Measurements from ENCODE around the gene IFI30. TPM values are rescaled to one million over a fixed set of nuclear protein-coding genes. Genes with fewer than 3 reads are reported as not detected.

The IFI30 gene
- total RNA-seq, 1 donor from 2014 or later, result 0.76 TPM

GRCh38 chr19:18194554-18195238 lies 21.1 kb downstream of the IFI30 start:
- no peak for TF ChIP-seq CTCF (IDR thresholded peaks at IDR 0.05; ENCODE audit: partially characterized antibody, unreplicated experiment)
- peak overlapping the region; percentile 89 for H3K4me3 Mint-ChIP-seq (ENCODE audit: unreplicated experiment)
- H3K27me3 Mint-ChIP-seq (ENCODE audit: unreplicated experiment), result peaks cover 7% of the 10 kb centered on the region
- peaks cover 9% of the 10 kb centered on the region for H3K4me1 Mint-ChIP-seq (ENCODE audit: low read depth, unreplicated experiment)
- peaks cover 8% of the 10 kb centered on the region for H3K9me3 Mint-ChIP-seq (ENCODE audit: unreplicated experiment)
- H3K36me3 Mint-ChIP-seq (ENCODE audit: unreplicated experiment), result no peaks in the 10 kb centered on the region
- DNase-seq, result no peak
- no peak overlapping the region for H3K27ac Mint-ChIP-seq (ENCODE audit: unreplicated experiment)

GRCh38 chr19:18196511-18196845 lies 22.9 kb downstream of the IFI30 start:
- no peak for TF ChIP-seq CTCF (IDR thresholded peaks at IDR 0.05; ENCODE audit: partially characterized antibody, unreplicated experiment)
- no peaks in the 10 kb centered on the region for H3K36me3 Mint-ChIP-seq (ENCODE audit: unreplicated experiment)
- H3K27ac Mint-ChIP-seq (ENCODE audit: unreplicated experiment), result no peak overlapping the region
- H3K9me3 Mint-ChIP-seq (ENCODE audit: unreplicated experiment), result peaks cover 8% of the 10 kb centered on the region
- H3K27me3 Mint-ChIP-seq (ENCODE audit: unreplicated experiment), result peaks cover 7% of the 10 kb centered on the region
- DNase-seq, result no peak
- peaks cover 9% of the 10 kb centered on the region for H3K4me1 Mint-ChIP-seq (ENCODE audit: low read depth, unreplicated experiment)
- H3K4me3 Mint-ChIP-seq (ENCODE audit: unreplicated experiment), result no peak overlapping the region

GRCh38 chr19:18197306-18197705 lies 23.7 kb downstream of the IFI30 start:
- H3K4me3 Mint-ChIP-seq (ENCODE audit: unreplicated experiment), result no peak overlapping the region

GRCh38 chr19:18197941-18198340 lies 24.3 kb downstream of the IFI30 start:
- Mint-ChIP-seq H3K36me3 (ENCODE audit: unreplicated experiment) (no peaks in the 10 kb centered on the region), H3K4me3 (ENCODE audit: unreplicated experiment) (no peak overlapping the region), H3K4me1 (ENCODE audit: low read depth, unreplicated experiment) (peaks cover 3% of the 10 kb centered on the region), H3K9me3 (ENCODE audit: unreplicated experiment) (peaks cover 2% of the 10 kb centered on the region), H3K27me3 (ENCODE audit: unreplicated experiment) (peaks cover 2% of the 10 kb centered on the region), H3K27ac (ENCODE audit: unreplicated experiment) (no peak overlapping the region)
- DNase-seq, result no peak
- no peak for TF ChIP-seq CTCF (IDR thresholded peaks at IDR 0.05; ENCODE audit: partially characterized antibody, unreplicated experiment)

More at GRCh38 chr19:18197306-18197705, 23.7 kb downstream of the IFI30 start:
- Mint-ChIP-seq H3K36me3 (ENCODE audit: unreplicated experiment) (no peaks in the 10 kb centered on the region), H3K27ac (ENCODE audit: unreplicated experiment) (no peak overlapping the region), H3K9me3 (ENCODE audit: unreplicated experiment) (peaks cover 7% of the 10 kb centered on the region), H3K4me1 (ENCODE audit: low read depth, unreplicated experiment) (peaks cover 3% of the 10 kb centered on the region), H3K27me3 (ENCODE audit: unreplicated experiment) (peaks cover 7% of the 10 kb centered on the region)
- no peak for TF ChIP-seq CTCF (IDR thresholded peaks at IDR 0.05; ENCODE audit: partially characterized antibody, unreplicated experiment)
- DNase-seq, result no peak

GRCh38 chr19:18198374-18198773 lies 24.8 kb downstream of the IFI30 start:
- TF ChIP-seq CTCF (IDR thresholded peaks at IDR 0.05; ENCODE audit: partially characterized antibody, unreplicated experiment), result no peak
- Mint-ChIP-seq H3K9me3 (ENCODE audit: unreplicated experiment) (peaks cover 1% of the 10 kb centered on the region), H3K27ac (ENCODE audit: unreplicated experiment) (no peak overlapping the region), H3K4me3 (ENCODE audit: unreplicated experiment) (no peak overlapping the region), H3K4me1 (ENCODE audit: low read depth, unreplicated experiment) (peaks cover 6% of the 10 kb centered on the region), H3K27me3 (ENCODE audit: unreplicated experiment) (peaks cover 2% of the 10 kb centered on the region), H3K36me3 (ENCODE audit: unreplicated experiment) (no peaks in the 10 kb centered on the region)
- DNase-seq, result no peak

All from glutamatergic neuron (in vitro differentiated cells).